IPS DF 4.7 (cell line): ENCODE results near the gene ADD3.

Source experiments
- DNase-seq: peaks from one replicate; pipeline ENCODE4 v3.0.0-alpha.2; 2013; ENCODE audit warnings: low spot score; ENCODE audit errors: extremely low read depth

The ADD3 gene

DNA sequence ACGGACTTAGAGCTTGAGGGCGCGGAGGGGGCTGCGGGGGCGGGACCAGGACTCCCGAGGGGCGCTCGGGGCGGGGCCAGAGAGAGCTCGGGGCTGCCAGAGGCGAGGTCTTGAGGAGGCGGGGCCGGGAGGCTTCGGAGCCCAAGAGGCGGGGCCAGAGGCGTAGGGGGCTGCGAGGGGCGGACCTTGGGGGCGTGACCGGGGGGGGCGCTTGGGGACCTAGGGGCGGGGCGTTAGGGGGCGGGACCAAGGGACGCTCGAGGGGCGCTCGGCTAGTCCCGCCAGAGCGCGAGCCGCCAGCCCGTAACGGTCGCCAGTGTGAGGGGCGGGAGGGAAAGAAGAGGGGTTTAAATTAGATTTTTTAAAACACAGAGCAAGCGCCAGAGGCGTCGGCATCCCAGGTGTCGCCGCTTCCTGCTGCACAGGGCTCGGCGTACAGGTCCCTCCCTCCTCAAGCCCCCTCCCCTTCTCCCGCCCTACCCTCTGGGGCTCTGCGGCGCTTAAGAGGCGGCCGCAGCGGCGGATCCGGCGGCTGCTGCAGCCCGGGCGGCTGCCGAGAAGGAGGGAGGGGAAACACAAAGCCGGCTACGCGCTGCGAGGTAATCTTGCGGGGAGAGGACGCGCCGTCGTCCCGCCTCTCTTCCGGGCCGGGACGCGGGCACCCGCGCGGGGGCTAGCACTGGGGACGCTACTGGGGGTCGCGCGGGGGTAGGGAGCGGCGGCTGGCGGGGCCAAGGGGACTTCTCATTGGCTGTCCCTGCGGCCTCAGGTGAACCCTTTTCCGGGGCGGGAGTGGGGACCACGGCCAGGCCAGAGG lies at the start of gene ADD3:
Gene ADD3 (plus strand): TSS at position 284 of the 817 bp plus-strand sequence. CDS start 92,670 bp downstream, outside the sequence.
- no peak for DNase-seq

DNA sequence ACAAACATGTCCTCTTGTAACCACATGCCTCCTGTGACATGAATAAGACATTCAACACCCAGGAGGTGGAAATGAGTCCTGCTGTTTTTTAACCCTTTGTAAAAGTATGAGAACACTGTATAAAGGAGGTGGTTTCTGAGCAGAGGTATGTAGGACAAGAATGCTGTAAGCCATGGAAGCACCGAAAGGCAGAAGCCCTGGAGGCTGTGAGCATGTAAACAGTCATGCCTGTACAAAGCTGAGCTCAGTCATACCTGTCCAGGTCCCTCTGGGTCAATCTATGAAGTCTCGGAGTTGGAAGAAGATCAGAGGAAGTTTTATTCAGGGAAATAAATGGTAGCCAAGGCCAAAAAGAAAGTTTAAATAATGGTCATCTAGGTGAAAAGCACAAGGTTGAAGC lies 49.7 kb upstream of the ADD3 start:
- DNase-seq: no peak

DNA sequence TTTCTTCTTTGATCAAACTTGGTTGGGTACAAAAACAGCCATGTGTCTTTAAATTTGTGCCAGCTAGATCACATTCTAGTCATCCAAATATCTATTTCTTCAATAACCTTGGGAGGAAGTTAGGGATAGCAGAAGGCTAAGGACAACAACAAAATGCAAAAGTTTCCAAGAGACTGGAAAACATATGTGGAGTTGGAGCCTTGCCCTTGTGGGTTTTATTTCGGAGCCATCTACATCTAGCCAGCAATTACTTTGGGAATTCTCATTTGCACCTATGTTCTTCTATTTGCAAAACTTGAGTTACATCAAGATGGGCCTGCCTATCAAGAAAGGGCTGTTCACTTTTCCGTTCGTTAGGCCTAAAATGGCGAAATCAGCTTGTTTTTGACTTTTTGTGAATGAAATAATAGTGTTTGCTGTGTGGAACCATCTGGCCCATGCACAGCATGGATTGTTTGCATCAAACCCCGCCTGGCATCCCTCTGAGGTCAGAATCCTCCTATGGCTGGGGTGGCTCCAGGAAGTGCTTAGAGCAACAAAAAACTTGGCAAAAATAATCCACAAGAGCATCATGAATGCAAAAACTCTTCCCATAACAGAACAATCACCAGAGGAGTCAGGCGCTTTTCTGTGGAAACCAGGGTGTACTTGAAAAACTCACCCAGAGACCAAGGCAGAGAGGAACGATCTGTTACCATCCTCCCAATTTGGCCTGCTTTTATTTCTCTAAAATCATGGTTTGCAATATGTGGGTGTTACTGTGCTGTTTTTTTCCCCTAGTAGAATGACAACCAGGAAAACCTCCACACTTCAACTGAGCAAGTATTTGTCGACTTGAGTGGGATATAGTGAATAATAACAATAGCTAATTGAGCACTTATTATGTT lies 48.3 kb upstream of the ADD3 start:
- no peak for DNase-seq

GRCh38 chr10:109960682-109961081 lies 47.1 kb upstream of the ADD3 start:
- no peak for DNase-seq

DNA sequence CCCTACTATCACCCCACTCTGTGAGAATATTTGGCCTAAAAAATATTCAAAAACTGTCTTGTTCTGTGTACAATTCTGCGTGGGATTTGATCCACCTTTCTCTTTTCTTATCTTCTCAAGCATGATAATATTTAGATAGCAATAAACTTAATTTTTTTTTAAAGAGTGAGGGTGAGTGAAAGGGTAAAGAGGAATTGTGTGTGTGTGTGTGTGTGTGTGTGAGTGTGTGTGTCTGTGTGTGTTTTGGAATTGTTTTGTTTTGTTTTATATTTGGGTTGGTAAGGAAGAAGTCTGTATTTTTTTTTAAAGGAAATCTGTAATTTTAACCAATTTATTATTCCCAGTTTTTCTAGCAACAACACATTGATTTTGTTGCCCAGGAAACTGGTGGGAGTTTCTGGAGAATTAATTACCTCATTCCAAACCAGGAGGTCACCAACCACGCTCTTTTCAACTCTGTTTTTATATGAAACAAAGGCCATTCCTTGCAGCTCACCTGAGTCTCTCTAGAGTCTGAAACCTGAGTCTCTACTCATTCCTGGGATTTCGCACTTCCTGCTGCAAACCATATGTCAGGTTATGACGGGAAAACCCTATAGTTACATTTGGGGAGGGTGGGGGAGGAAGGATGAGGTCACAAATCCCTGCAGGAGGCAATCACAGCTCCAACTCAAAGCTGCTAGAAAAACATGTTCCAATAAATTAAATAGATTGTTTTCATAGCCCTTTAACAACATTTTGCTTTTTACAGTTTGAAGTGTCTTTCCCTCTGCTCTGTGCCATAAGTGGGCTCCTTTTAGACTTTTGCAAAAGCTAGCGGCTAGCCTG lies 46.4 kb upstream of the ADD3 start:
- no peak for DNase-seq

GRCh38 chr10:109962247-109962646 lies 45.5 kb upstream of the ADD3 start:
- DNase-seq: no peak

DNA sequence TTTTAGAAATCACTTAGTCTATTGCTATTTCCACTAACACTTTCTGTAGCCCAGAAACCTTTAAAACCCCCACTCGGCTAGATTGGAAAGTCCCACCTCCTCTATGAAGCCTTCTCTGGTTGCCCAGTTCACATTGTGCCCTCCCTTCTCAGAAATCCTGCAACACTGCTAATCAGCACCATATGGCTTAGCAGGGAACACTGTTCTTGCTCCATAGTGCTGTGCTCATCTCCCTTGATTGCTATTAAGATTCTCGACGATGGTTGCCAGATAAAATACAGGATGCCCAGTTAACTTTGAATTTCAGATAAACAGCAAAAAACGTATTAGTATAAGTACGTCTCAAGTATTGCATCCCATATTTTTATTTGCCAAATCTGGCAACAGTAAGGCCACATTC lies 44.3 kb upstream of the ADD3 start:
- DNase-seq: no peak

- no peak for DNase-seq
These were observed 43.5 kb upstream of the ADD3 start for GRCh38 chr10:109964318-109964717.

DNA sequence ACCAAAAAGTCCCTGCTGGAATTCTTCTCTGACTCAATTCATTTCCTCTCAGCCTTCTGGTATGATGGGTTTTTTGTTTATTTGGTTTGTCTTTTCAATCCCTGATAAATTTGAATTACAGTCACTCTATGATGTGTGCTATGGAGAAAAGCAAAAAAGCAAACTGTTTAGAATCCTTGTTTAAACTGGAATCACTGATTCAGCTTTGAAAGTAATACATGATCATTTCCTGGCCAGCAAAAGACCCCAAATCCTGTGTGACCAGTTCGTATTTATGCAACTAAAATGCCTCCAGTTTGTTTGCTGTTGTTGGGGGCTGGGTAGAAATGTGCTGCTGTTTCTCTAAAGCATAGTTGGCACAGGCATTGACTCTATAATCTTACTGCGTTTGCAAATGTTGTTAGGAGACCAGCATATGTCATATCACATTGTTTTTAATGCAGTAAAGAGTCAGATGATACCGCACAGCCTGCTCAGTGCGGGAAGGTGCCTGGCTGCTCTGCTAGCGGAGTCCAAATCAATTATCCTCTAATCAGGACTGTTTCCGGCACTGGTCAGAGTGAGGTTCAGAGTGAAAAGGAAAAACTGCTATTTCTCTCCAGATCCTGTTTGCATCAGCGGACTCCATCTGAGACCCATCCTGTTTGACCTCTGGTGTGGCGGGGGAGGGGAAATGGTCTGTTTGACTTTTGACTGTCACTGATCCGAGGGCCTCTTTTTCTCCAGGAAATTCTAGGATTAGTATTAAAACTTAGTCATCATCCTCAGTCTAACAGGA lies 40.6 kb upstream of the ADD3 start:
- no peak for DNase-seq

GRCh38 chr10:109967739-109968088 lies 40.1 kb upstream of the ADD3 start:
- no peak for DNase-seq

DNA sequence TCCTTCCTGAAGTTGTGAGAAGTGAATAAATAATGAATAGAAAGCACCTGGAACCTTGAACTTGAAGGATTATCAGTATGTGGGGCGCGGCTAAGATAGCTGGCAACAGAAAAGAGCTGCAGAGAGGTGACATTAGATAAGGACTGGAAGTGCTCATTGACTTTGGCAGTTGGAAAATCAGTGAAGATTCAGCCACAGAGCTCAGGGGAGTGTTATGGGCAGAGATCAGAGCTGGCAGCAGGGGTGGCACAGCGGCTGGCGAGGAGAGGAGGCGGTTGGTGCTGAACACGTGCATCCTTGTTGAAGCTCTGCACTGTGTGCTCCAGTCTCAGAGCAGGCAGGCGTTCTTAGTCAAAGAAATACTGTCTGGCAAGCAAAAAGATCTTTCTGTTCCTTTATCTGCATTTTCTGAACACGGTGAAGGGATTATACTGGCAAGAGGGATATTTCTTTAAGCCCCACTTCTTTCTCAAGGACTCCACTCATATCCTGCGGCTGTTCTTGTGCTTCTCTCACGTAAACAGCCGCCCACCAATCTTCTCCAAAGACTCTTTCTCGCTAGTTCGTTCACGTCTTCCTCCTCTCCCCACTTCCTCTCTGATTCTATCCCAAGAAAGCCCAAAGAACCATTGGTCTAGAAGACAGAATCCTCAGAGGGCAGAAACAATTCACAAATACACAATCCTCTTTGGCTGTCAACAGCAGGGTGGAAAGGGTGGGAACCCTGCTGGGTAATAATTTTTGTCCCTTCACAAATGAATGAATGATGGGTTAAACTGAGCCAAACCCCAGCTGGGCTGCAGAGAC lies 38.6 kb upstream of the ADD3 start:
- DNase-seq: no peak

DNA sequence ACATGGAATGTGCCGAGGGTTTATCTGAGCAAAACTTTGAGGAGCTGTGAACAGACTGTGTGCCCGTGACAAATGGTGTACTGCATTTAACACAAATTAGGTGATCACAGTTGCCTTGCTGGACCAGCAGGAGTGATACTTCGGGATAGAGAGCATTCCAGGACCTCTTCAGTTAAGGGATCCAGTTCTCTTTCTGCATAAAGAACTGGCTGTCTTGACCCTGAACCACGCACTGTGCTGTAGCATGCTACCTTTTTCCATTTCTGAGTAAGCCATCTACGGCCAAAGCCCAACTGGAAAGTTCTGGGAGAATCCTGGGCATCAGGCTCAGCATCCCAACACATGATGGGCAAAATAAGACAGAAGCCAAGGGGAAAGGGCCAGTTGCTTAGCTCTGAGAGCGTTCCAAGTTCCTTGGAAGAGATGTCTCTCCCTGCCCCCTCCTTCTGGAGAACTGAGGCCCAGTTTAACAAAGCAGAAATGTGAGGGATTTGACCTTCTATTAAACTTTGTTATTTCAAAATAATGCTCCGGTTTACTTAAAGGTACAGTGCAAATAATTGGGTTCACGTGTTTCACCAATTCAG lies 37.9 kb upstream of the ADD3 start:
- DNase-seq: no peak

DNA sequence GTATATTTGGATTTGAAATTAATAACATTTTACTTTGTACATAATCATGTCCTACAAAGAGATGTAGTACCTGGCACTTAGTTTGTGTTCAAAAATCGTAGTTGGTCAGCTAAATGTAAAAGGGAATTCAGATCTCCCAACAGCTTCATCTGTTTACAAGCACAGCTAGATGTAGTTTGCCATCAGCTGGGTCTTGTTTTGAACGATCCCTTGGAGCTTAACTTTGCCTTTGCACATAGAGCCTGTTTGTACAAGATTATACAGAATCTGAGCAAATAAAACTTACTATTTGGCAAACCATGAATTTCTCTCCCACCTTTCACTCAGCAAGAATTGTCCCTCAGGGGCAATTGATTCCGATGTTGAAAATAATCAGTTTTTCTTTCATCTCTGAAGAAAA lies 36.1 kb upstream of the ADD3 start:
- DNase-seq: no peak

DNA sequence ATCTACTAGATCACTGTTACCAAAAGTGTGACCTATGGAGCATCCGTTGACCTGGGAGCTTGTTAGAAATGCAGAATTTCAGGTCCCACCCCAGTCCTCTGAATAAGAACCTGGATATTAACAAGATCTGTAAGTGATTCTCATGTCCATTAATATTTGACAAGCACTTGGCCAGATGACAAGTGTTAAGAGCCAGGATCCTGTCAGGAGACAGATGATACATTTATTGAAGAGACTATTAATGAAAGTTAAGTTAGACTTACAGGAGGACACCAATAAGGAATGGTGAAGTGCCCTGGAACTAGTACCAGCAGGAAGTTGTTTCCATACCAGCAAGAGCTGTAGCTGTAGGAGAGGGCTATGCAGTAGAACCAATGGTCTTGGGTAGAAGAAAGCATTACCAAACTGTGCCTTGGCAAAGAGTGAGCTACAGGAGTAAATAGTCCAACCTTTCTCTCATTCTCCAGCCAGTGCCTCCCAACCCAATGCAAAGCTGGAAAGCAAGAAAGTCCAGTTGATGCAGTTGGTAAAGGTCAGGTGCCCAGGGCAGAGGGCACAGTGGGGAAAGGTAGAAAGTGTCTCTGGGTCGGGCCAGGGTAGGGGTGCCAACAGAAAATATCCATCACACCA lies 35.3 kb upstream of the ADD3 start:
- DNase-seq: no peak

GRCh38 chr10:109973326-109973829 lies 34.4 kb upstream of the ADD3 start:
- no peak for DNase-seq

- DNase-seq: no peak
These were observed 33.1 kb upstream of the ADD3 start for GRCh38 chr10:109974504-109975191.

GRCh38 chr10:109975244-109976190 lies 32.3 kb upstream of the ADD3 start:
- no peak for DNase-seq
